ENCODE measurements around the gene DUSP9.

GRCh38 chrX:153689654-153690465, 42.9 kb downstream of the DUSP9 start:
- peak; percentile 8 for TF ChIP-seq CTCF (IDR thresholded peaks at IDR 0.05; ENCODE audit: insufficient read depth, low read depth, low read length)
- no peak for TF ChIP-seq EZH2 (IDR thresholded peaks at IDR 0.05; ENCODE audit: insufficient read depth, low read length)

Measured in astrocyte (in vitro differentiated cells and primary cell).